Measurements from ENCODE around the gene VASN.
"Not testable (repeated sequence)": the region's sequence is repeated elsewhere in the genome, so short reads cannot be mapped to it uniquely, and the experiment has no call there.

VASN gene

GRCh38 chr16:4371357-4372000, at the start of gene VASN:
TSS of gene VASN (plus strand) at chr16:4371848. CDS start at chr16:4380878, 9,030 bp downstream.
- peak; percentile 57 for DNase-seq

DNA sequence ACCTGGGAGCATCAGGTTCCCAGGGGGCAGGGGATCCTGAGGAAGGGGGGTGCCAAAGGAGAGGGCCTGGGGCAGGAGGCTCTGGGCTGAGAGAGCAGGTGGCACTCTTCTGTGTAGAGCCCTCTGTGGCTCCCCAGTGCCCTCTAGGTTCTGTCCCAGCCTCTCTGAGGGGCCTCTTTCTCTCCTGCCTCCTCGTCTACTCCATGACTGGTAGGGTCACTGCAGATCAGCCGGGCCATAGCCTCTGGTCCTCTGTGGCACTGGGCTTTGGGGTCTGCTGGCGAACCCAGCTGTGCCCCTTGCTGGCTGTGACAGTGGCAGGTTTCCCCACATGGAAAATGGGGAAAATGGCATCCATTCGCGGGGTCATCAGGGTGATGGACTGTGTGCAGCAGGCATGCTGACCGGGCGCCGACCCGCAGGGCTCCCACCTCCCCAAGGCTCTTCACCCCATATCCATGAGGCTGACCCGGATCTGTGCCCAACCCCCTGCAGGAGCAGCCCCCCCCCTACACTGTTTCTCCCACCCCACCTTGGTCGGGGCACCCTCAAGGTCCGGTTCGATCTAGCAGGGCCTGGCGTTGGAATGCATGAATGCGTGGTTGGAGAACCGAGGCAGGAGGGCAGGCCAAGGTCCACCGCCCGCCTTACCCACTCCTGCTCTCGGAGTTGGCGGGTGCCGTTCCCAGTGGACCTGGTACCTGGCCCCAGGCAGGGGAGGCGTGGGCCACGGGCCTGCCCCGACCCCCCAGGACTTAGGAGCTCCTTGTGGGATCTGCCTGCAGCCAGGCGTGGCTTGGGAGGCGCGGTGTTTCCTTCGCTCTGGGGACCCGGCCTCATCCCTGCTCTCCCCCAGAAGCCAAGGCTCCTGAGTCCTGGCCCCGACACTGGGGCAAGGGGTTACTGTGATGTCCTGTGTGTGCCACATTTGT, 49.3 kb upstream of the VASN start:
- DNase-seq = no peak

GRCh38 chr16:4323071-4323844, 48.4 kb upstream of the VASN start:
- no peak for DNase-seq

- DNase-seq = no peak
Observed at GRCh38 chr16:4323845-4324488, 47.7 kb upstream of the VASN start.

DNA sequence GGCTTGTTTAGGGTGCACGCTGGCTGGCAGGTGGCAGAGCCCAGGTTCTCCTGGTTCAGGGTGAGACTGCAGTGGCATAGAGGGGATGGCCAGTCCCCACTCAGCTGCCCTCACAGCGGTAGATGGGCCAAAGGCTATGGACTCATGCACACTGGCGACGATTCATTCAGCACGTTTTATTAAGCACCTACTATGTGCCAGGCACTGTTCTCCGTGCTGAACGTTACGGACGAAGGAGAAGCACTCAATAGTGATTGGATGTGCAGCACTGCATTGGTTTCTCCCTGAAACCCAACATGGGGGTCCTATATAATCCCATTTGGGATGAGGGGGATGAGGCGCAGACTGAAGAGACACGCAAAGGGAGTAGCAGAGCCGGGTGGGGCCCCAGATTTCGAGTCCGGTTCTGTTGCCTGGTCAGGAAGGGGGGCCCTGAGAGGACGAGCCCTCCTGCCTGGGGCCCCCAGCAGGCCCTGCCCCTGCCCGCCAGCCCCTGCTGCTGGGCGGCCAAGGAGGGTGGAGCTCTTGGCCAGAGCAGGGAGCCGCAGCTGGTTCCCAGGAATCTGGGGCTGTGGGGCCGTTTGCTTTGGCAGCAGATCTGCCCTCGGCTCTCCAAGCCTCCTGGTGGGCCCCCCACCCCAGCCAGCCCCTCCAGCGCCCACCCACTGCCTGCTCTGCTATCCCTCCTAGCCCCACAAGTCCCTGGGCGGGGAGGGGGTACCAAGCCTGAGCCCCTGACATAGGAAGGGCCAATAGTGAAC, 47.0 kb upstream of the VASN start:
- no peak for DNase-seq

DNA sequence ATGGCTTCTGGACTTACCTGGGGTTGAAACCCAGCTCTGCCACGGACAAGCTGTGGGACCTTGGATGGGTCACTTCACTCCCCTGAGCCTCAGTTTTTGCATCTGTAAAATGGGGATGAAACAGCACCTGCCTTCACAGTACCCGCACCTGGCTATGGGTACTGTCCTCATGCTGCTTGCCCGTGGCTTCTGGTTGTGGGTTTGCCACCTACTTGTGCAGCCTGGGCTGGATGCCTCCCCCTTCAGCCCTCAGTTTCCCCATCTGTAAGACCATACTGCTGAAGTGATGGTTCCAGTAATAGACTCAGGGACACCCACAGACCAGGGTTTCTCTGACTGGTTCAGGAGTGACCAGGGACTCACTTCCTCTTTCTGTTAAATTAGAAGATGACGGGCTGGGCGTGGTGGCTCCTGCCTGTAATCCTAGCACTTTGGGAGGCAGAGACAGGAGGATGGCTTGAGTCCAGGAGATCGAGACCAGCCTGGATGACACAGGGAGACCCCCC, 46.3 kb upstream of the VASN start:
- DNase-seq = no peak

DNA sequence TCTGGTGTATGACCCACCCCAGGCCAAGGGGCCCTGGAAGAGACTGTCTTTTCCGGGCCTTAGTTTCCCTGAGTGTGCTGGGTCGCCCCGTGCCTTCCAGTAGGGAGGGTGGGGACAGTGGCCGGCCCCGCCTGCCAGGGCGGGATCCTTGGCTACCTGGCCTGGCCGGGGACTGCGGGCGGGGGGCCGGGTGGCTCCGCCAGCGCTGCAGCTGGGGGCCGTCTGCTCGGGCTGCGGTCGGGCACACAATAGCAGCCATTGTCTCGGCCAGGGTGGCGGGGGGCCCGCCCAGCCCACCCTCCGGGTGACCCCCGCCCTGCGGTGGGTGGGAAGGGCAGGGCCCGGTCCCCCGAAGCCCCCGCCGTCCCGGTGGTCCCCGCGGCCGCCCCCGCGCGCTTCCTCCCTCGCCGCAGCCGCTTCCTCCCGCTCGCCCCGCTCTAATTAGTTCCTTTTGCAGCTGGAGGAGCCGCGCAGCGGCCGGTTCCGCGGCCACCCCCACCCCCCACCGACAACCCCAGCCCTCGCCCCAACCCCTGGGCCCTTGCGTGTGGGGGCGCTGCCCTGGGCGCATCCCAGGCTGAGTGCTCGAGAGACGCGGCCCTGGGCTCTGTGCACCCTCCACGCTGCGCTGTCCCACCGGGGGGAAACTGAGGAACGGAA, 44.1 kb upstream of the VASN start:
- no peak for DNase-seq

GRCh38 chr16:4328046-4328781, 43.4 kb upstream of the VASN start:
- peak; percentile 67 for DNase-seq

DNA sequence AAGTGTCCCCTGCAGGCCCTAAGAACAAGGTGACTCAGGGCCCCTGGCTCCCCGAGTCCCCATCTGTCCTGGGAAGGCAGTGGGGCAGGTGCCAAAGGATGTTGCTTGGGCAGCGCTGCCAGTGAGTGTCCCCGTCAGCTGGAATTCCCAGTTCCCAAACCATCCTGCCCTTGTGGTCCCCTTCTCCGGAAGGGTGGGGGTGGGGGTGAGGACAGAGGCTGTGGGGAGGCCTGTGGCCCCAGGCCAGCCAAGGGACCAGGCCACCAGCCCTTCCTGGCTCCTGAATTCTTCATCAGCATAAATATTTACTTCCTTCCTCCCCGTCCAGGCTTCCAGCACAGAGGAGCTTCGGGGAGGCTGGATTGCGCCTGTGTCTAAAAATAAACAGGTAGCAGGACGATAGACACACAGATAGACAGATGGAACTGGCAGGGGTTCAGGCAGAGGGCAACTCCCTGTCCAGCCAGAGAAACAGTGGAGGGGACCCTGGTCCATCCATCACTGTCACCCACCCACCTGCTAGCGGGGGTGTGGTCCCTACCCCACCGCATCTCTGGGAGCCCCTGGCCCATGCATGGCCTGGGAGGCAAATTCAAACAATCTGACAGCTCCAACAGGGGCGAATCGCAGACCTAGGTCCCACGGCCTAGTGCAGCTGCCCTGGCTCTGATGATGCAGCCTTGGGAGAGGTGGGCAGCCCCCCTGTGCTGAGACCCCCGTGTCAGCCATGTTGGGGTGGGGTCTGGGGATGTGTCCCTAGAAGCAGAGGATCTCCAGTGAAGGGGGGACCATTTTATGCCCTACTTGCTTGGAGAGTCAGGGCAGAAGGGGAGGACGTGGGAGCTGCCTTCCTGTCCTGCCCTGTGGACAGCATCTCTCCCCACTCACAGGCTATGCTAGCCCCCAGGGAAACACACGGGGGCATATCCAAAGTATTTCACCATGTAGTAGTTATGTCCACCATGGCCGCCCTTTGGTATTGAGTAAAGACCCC, 42.6 kb upstream of the VASN start:
- DNase-seq = no peak

GRCh38 chr16:4330277-4330874, 41.3 kb upstream of the VASN start:
- DNase-seq = peak; percentile 57

GRCh38 chr16:4332083-4332482, 39.6 kb upstream of the VASN start:
- DNase-seq = no peak

DNA sequence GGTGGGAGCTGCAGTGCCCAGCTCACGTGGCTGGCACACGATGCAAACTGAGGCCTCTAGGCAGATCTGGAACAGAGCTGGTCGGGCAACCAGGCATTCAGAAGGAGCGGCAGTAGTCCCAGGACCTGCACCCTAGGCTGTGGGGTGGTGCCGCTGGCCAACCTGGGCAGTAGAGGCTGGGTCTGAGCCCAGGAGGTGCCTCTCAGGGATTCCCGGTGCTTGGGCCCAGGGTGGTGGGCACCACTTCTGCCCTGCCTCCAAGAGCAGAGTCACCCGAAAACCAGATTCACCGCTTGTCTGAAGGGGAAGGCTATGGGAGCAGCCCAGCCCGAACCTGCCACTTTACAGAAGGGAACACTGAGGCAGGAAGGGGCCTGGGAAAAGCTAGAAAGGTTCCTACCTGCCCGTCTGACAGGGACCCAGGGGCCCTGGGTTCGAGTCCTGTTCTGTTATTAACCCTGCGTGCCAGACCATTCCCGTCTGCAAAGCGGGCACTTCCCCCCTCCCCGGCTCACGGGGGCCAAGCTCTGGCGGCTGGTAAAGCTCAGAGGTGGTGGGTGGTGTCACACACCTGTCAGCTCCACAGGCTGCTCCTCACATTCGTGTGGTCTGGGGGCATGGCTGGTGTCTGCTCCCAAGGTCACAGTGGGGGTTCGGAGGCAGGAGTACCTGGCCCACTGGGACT, 38.9 kb upstream of the VASN start:
- no peak for DNase-seq

DNA sequence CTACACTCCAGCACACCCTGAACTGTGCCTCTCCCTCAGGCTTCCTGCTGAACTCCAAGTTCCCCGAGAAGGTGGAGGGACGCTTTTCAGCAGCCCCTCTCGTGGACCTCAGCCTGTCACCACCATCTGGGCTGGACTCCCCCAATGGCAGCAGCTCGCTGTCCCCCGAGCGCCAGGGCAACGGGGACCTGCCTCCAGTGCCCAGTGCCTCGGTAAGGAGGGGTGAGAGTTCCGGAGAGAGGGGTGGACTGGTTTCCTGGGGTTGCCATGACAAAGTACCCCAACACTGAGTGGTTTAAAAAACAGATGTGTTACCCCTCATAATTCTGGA, 38.4 kb upstream of the VASN start:
- no peak for DNase-seq

DNA sequence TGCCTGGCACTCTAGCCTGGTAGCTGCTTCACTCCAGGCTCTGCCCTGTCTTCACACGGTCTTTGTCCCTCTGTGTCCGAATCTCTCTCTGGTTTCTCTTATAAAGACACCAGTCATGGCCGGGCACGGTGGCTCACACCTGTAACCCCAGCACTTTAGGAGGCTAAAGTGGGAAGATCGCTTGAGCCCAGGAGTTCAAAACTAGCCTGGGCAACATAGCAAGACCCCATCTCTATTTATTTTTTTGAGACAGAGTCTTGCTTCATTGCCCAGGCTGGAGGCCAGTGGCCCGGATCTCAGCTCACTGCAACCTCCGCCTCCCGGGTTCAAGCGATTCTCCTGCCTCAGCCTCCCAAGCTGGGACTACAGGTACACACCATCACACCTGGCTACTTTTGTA, 37.9 kb upstream of the VASN start:
- not testable (repeated sequence) for DNase-seq

DNA sequence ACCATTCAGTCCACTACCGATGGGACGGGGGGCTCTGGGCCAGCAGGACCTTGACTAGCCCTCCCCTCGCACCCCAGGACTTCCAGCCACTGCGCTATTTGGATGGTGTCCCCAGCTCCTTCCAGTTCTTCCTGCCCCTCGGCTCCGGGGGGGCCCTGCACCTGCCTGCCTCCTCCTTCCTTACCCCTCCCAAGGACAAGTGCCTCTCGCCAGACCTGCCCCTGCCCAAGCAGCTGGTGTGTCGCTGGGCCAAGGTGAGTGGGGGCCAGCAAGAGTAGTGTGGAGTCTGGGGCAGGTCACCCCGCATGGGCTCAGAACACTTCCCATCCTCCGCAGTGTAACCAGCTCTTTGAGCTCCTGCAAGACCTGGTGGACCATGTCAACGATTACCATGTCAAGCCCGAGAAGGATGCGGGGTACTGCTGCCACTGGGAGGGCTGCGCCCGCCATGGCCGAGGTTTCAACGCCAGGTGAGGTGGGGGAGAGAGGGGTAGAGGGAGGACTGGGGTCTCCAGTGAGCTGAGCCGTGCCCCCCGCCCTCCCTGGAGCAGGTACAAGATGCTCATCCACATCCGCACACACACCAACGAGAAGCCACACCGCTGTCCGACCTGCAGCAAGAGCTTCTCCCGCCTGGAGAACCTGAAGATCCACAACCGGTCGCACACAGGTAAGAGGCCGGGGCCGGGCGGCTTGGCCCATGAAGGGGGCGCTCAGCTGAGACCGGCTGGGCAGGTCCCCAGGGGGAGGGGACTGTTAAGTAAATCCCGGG, 36.7 kb upstream of the VASN start:
- no peak for DNase-seq

- DNase-seq = no peak
Observed at GRCh38 chr16:4336701-4337539, 34.7 kb upstream of the VASN start.
